Measurements from ENCODE around the gene TXNDC9.
"Not testable (repeated sequence)": the region's sequence is repeated elsewhere in the genome, so short reads cannot be mapped to it uniquely, and the experiment has no call there.

TXNDC9 gene, protein sequence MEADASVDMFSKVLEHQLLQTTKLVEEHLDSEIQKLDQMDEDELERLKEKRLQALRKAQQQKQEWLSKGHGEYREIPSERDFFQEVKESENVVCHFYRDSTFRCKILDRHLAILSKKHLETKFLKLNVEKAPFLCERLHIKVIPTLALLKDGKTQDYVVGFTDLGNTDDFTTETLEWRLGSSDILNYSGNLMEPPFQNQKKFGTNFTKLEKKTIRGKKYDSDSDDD

DNA sequence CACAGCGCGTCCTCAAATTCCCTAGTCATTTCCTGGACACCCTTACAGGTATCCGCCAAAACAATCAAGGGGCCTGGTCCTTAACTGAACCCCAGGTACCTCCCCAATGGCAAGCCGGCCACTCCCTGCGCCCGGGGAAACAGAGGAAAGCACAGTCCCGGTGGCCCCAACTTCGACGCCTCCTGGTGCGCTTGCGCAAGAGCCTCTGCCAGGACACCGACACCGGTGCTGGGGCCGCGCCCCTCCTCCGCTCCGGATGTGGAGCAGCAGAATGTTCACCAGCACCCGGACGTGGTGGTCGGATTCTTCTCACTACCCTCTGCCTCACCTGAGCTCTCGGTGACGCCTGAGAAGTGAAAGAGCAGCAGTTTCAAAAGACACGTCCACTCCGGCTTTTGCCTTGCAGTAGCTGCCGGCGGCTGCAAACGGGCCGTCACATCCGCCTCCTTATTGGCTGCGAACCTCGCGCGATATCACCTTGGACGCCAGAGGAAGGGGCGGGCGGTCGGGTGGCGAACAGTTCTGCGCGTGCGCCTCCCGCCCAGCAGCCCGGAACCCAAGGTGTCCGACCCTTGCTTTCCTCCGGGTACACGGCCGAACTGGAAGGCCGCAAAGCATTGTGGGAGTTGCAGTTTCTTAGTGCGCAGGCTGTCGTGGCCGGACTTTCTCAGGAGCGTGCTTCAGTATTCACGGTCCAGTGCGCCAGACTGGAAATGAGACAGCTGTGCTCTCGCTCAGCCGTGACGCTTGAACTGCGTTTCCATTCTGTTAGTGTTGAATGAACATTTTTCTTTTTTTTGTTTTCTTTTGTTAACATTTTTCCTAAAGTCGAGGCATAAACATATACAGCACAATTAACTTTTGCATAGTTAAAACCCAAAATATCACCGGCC lies at the start of gene TXNDC9:
TSS of gene TXNDC9 (minus strand) at position 423 of the 893 bp plus-strand sequence. CDS start 3,123 bp downstream, outside the sequence.
- DNase-seq = peak; percentile 91 to 94 (median 93)

DNA sequence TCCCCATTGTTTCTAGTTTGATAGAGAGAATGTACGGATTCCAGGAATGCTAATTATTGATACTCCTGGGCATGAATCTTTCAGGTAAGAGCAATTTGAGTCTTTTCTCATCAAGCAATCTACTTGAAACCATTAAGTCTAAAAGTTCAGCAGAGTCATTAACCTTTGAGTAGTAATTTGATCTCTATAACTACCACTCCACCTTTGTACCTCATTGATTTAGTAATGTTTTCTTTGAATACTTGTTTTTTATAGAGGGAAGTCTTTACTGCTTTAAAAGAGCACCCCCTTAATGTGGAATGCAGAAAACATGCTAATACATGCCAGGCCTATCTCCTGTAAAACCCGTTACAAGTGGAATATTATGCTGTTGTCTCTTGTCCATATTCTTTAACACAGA lies 46.0 kb upstream of the TXNDC9 start:
- no peak for DNase-seq

DNA sequence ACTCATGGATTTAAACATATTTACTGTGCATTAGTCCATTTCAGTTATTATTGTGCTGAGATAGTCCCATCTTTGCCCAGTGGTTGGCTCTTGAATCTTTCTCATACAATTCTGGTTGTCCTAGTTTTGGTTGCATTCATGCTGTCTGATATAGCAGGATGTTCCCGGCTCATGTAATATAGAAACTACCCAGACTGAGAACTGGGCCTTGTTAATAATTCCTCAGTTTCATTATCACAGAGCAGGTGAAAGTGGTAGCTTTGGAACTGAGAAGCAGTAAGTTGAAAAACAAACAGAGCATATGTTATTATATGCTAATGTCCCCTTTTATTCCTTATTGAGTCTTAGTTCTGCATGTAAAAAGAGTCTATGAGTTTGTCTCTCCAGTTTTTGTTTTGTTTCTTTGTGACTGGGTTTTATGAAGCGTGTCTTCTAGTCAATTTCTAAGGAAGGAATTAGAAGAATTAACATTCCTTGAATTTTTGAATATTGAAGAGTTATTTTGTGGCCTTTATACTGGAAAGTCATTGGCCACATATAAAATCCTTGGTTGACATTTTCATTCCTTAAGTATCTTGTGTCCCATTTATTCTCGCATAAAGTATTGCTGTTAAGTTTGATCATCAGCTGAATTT lies 44.4 kb upstream of the TXNDC9 start:
- DNase-seq = no peak

DNA sequence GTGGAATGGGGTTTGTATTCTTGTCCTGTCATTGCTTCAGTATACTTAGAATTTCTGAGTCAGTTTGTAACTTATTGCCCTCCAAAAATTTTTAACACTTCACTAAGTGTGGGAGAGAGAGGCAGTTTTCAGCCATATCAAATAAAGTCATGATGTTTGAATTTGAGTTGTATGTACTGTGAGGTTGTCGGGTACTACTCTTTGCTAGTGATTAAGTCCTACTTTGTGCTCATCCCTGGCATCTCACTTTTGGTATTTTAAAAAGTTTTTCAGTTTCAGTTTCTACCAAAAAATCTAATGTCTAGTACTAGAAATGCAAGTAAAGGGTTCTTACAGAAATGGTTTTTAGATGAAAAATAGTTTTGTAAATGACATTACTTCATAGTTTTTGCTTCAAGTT lies 41.7 kb upstream of the TXNDC9 start:
- DNase-seq = no peak

DNA sequence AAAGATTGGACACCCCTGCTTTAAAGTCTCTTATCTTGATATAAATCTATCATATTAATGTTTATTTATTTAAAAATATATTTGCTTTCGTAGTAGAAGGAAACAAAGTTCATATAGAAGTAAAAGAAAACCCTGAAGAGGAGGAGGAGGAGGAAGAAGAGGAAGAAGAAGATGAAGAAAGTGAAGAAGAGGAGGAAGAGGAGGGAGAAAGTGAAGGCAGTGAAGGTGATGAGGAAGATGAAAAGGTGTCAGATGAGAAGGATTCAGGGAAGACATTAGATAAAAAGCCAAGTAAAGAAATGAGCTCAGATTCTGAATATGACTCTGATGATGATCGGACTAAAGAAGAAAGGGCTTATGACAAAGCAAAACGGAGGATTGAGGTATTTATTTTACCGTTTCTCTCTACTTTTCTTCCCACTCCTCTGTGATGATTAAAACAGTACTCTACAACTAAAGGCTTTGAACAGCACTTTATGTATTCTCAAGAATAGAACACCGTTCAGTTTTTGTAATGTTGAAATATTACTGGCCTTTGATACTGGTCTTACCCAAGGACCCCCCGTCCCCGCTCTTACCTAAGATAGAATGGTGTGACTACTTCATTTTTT lies 40.2 kb upstream of the TXNDC9 start:
- no peak for DNase-seq

DNA sequence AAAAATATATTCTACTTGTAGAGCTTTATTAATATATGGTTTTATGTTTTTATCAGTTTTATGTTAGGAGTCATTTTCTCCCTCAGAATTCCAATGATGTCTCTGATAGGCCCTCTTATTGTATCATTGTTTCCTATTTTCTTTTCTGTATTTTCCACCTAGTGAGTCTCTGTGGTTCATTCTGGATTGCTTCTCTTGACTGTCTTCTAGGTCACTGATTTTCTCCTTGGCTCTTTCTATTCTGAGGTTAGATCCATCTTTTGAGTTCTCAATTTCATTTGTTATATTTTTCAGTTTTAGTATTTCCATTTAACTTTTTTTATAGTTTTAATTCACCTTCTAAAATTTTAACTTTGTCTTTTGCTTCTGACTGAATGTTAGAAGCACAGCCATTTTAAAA lies 38.6 kb upstream of the TXNDC9 start:
- DNase-seq = no peak

DNA sequence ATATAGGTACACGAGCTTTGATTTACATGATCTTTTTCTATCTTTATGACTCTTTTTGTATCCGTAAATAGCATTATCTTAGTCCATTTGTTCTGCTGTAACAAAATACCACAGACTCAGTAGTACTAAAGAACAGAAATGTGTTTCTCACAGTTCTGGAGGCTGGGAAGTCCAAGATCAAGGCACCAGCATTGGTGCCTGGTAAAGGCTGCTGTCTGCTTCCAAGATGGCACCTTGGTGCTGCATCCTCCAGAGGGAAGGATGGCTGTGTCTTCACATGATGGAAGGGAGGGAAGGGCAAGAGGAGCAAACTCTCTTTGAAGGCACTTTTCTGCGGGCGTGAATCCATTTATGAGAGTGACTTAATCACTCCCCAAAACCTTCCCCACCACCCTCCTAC lies 37.0 kb upstream of the TXNDC9 start:
- DNase-seq = no peak

DNA sequence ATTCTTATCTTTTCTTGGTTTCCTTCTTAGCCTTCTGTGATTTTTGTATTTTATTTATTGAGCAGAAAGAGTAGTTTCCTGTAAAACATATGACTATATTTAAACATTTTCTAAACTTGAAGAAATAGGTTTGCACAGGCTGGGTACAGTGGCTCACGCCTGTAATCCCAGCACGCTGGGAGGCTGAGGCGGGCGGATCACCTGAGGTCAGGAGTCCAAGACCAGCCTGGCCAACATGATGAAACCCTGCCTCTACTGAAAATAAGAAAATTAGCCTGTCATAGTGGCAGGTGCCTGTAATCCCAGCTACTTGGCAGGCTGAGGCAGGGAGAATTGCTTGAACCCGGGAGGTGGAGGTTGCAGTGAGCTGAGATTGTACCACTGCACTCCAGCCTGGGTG lies 32.7 kb upstream of the TXNDC9 start:
- not testable (repeated sequence) for DNase-seq

DNA sequence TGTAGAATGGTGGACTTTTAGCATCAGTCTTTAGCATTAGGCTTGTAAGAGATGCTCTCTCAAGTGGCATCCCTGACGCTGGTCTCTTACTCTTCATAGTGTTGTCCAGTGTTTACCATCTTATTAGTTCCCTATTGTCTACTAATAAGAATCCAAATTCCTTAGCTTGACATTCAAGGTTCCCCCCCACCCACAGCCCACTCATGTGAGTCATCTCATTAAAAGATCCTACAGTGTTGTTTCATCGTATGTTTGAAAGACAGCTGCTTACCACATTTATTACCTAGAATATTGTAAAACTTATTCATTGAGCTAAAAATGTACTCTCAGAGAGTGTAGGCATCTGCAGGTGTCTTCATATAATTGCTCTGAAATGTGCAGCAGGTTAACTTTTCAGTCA lies 29.5 kb upstream of the TXNDC9 start:
- DNase-seq = no peak

DNA sequence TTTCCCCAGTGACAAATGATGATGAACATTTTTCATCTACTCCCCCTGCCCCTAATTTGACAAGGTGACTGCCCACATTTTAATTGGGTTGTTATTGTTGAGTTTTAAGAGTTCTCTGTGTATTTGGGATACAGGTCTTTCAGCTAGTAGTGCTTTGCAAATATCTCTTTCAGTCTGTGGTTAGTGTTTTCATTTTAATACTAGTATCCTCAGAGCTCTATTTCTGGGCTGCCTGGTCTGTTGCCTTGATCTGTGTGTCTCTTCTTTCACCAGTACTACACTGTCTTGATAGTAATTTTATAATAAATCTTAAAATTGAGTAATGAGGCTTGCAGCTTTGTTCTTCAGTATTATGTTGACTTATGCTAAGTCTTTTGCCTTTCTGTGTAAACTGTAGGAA lies 20.7 kb upstream of the TXNDC9 start:
- no peak for DNase-seq

DNA sequence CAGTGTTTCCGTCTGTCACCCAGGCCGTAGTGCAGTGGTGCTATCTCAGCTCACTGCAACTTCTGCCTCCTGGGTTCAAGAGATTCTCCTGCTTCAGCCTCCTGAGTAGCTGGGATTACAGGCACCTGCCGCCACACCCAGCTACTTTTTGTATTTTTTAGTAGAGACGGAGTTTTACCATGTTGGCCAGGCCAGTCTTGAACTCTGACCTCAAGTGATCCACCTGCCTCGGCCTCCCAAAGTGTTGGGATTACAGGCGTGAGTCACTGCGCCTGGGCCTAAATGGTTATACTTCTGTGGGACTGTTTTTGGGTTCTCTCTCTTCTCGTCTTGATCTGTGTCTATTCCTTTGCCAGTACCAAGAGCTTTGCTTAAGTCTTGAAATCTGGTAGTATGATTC lies 18.7 kb upstream of the TXNDC9 start:
- not testable (repeated sequence) for DNase-seq

DNA sequence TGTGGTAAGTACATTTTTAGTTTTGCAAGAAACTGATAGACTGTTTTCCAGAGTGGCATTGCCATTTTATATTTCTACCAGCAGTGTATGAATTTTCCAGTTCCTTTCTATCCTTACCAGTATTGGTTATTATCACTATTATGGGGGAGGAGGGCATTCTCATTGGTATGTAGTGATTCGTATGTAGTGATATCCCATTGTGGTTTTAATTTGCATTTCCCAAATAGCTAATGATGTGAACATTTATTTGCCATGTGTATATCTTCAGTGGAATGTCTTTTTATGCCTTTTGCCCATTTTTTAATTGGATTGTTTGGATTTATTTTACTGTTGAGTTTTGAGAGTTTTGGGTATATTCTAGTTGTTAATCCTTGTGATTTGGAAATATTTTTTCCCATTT lies 17.9 kb upstream of the TXNDC9 start:
- no peak for DNase-seq

DNA sequence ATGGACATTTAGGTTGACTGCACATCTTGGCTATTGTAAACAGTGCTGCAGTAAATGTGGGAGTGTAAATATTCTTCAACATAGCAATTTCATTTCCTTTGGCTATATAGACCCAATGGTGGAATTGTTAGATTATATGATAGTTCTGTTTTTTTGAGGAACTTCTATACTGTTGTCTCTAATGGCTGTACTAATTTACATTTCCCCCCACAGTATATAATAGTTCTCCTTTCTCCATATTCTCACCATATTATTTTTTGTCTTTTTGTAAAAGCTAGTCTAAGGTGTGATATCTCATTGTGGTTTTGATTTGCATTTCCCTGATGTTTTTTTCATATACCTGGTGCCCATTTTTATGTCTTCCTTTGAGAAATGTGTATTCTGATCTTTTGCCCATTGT lies 14.1 kb upstream of the TXNDC9 start:
- DNase-seq = no peak

DNA sequence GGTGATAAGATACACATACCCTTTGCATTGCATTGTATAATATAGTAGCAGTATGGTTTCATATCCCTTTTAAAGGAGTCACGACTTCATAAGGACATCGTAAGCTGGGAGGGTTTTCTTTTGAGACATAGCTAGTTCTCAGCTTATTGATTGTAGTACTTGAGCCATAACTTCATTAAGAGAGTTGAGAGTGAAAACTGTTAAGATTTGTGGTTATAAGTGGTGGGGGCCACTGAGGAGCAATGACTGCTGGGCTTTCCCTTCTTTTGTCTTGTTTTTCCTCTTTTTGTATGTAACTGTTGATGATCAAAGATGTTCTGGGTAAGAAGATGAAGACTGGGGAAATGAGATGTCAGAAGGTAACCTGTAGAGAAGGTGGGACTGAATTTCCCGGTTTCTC lies 12.0 kb upstream of the TXNDC9 start:
- no peak for DNase-seq

DNA sequence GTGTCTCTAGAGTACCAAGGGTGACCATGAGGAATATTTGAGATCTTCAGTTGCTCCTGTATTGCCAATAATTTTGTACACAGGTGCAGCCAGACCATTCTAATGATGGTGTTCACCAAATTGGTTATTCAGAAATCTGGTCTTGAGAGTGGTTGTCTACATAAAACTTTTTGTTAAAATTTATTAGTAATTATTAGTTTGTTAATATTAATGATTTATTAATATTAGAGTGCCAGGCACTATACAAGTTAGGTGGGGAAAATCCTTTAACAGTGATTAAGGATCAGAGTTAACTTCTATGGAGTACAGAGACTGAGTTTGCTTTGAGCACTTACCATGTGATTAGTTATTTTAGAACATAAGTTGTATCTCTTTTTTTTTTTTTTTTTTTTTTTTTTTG lies 10.1 kb upstream of the TXNDC9 start:
- DNase-seq = no peak

DNA sequence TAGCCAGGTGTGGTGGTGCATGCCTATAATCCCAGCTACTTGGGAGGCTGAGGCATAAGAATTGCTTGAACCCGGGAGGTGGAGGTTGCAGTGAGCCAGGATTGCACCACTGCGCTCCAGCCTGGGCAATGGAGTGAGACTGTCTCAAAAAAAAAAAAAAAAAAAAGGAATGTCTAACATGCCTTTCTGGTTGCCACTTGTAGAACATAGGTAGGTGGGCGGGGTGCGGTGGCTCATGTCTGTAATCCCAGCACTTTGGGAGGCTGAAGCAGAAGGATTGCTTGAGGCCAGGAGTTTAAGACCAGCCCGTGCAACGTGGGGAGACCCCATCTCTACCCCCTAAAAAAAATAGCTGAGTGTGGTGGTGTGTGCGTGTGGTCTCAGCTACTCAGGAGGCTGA lies 9.3 kb upstream of the TXNDC9 start:
- not testable (repeated sequence) for DNase-seq

DNA sequence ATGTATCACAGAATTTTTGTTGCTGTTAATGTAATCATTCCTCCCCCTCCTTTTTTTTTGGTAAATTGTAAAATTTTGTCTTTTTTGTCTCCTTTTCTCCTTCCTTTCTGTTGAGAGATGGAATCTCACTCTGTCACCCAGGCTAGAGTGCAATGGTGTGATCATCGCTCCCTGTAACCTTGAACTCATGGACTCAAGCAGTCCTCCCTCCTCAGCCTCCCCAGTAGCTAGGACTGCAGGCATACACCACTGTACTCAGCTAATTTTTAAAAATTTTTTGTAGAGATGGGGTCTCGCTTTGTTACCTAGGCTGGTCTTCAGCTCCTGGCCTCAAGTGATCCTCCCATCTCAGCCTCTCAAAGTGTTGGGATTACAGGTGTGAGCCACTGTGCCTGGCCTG lies 6.4 kb upstream of the TXNDC9 start:
- no peak for DNase-seq

DNA sequence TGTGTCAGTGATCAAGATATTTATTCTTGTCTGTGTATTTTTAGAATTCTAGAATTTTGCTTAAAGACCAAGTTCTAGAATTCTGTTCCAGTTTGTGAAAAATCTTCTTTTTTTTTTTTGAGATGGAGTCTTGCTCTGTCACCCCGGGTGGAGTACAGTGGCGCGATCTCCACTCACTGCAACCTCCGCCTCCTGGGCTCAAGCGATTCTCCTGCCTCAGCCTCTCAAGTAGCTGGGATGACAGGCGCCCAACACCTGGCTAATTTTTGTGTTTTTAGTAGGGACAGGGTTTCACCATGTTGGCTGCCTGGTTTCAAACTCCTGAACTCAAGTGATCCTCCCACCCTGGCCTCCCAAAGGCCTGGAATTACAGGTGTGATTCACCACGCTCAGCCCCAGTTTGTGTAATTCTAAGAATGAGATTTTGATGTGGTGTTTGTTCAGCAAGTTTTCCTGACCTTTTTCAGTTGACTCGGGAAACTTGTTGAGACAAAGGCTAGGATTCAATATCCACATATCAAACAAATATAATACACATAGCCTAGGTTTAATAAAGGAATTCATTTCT lies 4.6 kb upstream of the TXNDC9 start:
- DNase-seq = no peak

DNA sequence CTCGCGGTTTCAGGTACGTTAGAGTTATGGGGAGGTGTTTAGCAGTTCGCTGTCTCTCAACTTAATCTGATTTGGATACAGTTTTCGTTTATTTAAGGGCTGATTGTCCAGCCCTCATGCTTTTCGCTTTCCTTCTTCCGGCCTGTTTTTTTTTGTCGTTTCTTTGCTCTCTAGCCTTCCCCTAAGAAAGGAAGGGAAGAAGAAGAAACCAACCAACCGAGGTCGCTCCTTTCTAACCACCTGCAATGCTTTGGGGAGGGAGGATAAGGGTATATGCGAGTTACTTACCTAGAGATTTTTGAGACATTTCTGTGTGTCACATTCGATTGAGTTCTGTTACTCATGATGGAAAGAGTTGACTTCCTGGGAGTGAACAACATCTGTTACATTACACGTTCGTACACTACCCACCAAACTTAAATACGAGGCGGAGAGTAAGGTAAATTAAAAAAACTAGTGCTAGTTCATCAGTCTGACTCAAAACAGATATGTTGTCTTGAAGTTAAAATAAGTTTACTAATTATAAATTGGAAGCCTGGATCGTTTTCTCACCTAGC lies 2.0 kb upstream of the TXNDC9 start:
- no peak for DNase-seq

DNA sequence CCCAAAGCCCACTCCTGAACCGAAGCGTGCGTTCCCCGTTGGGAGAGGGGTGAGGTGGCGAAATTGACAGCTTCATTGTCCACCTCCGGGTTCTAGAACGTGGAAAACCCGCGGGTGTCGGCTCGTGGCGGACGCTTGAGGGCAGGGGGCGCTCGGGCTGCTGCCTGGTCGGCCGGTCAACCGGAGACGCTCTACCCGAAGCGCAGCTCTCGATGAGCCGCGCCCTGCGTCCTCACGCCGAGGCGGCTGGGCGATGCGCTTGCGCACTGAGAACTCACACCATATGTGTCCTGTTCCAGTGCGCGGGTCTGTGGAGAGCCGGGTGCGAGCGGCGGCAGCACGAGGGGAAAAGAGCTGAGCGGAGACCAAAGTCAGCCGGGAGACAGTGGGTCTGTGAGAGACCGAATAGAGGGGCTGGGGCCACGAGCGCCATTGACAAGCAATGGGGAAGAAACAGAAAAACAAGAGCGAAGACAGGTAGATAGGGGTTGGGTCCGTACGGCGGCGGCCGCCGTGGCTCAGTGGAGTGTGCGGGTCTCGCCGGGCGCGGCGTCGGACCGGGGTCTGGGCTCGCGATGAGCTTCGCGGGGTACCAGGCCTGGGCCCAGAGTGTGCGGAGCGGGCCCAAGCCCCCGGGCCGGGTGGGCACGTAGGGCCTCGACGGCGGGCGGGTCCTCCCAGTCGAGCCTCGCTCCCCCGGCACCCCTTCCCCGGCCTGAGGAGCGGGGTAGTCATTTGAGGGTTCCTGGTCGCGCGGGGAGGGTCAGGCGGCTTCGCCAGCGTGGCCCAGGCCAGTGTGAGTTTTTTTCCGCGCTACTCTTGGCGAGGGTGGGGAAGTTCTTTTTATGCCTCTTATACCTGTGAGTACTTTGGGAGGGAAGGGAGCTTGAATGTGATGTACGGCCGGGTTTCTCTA lies 1.2 kb upstream of the TXNDC9 start, which contains the start of gene EIF5B:
TSS of gene EIF5B (plus strand) at position 277 of the 916 bp plus-strand sequence. CDS start at position 443, 166 bp downstream.
- DNase-seq = peak; percentile 83 to 92 (median 88)

DNA sequence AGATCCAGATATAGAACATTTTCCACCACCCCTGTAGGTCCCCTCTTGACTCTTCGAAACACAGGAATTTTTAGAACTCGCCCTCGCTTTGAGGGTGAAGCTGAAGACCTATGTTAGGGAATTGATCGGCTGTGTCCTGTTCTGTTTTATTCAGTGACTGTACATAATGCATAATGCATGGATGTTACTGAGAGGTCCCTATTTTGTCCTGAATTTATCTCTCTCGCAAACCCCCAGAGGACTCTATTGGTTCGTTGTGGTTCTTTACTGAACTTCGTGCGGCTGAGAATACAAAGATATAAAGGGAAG lies 625 bp upstream of the TXNDC9 start:
- no peak for DNase-seq

DNA sequence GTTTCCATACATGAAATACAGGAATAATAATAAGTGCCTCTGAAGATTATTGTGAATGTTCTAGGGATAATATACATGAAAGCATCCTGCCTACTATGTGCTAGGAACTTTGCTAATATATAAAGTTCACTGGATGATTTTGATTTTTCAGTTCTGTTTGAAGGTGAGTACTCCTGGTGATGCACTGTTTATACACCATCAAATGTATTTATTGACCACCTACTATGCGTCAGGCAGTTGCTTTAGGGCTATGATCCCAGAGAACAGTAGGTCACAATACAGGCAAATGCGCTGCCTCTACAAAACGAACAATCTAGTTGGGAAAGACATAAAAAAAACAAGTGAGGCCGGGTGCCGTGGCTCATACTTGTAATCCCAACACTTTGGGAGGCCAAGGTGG lies 10.7 kb downstream of the TXNDC9 start:
- no peak for DNase-seq
